ENCODE results near the gene PLEKHA3.

DNA sequence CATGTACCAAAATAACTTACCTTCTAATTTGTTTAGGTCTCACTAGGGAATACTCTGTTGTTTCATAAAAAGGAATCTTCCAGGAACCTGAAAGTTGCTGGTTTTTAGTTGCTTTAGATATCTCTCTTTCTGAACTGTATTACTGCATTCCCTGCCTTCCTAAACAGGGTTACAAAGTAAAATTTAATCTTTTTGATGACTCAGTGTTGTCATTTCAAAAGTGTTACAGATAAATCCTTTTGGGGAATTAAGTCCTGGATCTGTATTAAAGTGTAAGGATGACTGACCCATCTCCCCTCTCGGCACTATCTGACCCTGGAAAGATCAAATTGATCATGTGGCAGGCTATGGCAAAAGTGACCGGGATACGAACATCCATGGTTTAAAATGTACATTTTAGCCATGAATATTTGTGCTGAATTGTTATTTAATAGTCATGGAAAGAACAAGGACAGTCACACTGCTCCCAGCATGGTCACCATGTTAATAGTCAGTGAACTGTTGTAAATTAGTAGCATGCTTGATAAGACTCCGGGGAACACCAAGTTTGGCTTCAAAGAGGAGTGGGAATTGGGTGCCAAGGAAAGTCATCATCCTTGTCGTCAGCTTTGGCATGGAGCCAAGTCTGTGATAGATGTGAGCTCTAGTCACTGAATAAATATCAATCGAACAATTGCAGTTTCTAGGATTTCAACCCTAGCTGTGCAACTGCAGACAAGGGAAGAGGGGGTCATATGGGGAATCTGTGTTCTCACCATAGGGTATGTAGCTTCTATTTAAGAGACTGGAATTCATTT, 4.2 kb downstream of the PLEKHA3 start:
- TF ChIP-seq EZH2 (IDR thresholded peaks at IDR 0.05; ENCODE audit: low read depth): no peak
- TF ChIP-seq, protein P1, sequence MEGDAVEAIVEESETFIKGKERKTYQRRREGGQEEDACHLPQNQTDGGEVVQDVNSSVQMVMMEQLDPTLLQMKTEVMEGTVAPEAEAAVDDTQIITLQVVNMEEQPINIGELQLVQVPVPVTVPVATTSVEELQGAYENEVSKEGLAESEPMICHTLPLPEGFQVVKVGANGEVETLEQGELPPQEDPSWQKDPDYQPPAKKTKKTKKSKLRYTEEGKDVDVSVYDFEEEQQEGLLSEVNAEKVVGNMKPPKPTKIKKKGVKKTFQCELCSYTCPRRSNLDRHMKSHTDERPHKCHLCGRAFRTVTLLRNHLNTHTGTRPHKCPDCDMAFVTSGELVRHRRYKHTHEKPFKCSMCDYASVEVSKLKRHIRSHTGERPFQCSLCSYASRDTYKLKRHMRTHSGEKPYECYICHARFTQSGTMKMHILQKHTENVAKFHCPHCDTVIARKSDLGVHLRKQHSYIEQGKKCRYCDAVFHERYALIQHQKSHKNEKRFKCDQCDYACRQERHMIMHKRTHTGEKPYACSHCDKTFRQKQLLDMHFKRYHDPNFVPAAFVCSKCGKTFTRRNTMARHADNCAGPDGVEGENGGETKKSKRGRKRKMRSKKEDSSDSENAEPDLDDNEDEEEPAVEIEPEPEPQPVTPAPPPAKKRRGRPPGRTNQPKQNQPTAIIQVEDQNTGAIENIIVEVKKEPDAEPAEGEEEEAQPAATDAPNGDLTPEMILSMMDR (conservative IDR thresholded peaks at IDR 0.05): no peak
